GM19035 (cell line): ENCODE results near the gene LTA4H.

Experiments
- ATAC-seq: cut with Tn5 transposase; IDR thresholded peaks from one replicate; pipeline ENCODE4 v1.9.1; 2021; ENCODE audit not compliant: unreplicated experiment

LTA4H gene

DNA sequence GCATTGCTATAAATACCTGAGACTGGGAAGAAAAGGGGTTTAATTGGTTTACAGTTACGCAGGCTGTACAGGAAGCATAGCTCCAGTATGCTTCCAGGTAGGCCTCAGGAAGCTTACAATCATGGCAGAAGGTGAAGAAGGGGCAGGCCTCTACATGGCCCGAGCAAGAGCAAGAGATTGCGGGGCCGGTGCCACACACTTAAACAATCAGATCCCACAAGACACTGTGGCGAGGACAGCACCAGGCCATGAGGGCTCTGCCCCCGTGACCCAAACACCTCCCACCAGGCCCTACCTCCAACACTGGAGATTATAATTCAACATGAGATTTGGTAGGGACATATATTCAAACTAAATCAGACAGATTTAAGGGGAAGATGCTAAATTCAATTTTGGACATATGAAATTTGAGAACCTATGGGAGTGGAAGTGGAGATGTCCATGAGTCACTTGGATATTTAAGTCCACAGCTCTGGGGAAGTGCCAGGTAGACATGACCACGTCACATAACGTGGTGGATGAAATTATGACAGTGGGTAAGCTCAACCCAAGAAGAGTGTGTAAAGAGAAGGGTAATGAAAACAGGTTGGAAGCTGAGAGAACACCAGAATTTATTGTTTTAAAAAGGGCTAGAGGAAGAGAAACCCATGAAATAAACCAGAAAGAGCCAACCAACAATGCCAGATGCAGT is 1.5 kb upstream of the LTA4H start:
- ATAC-seq, result no peak

DNA sequence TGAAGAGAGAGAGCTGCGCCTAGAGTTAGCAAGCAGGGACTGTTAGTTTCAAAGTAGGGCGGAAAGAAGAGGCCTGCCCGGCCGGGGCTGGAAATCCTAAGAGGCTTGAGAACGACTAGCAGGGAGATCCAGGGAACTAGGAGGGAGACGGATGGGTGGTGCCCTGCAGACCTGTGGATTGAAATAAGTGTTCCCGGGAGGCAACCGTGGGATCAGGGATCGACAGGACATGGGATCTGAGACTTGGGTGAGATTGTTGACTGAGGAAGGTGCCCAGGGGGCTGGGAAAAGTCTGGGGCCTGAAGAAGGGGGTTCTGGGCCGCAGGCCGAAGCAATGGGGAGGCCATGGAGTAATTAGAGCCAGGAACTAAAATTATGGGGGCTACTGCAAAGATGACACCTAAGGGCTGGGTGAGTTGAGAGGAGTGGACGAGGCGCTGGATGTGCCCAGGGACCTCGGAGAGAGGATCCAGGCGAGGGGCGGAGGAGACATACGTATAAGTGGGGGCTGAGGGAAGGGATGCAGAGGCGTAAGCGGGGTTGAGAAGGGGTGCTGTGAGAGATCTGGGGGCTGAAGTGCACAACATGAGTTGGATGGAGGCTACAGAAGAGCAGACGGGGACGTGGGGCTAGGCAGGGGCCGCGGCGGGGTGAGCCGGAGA is 635 bp downstream of the LTA4H start:
- no peak for ATAC-seq

DNA sequence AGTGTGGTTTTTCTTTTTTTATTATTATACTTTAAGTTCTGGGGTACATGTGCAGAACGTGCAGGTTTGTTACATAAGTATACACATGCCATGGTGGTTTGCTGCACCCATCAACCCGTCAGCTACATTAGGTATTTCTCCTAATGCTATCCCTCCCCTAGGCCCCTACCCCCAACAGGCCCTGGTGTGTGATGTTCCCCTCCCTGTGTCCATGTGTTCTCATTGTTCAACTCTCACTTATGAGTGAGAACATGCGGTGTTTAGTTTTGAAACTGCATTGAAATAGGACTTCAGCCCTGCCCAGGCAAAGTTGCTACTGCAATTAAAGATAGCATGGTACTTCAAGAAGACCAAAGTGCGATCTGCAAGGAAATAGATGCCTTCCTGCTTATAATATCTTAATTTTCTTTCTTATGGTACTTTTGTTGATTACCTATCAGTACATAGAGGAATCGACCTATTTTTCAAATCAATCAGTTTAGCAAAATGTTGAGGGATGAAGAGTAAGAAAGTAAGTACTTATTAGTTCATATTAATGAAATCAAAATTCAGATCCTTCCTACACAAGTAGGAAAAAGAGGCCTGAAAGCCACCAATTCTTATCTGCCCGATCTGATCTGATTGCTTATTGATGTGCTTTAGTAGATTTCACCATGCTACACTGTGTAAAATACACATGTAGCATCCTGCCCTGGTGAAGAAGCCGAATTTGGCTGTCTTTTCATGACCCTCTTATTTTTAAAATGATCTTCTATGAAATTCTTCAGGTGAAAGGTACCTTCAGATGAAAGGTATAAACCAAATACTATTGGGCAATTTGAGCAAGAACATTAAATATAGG is 1.6 kb downstream of the LTA4H start:
- ATAC-seq, result no peak

DNA sequence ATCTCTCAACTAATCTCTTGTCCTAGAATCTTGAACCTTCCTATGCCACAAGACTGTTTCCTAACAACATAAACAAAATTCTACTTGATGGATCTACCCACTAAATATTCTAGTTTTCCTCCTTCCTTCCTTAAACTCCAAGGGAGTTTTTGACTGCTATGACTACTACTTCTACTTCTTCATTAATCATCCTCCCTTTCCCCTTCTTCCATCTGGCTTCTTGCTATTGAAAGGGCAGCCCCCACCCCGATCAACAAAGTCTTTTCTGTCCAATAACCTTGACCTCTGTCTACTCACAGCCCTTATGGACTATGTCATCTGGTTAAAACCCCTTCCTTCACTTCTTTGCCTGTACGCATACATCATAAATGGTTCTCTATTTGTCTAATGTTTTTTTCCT is 5.6 kb downstream of the LTA4H start:
- ATAC-seq, result no peak

DNA sequence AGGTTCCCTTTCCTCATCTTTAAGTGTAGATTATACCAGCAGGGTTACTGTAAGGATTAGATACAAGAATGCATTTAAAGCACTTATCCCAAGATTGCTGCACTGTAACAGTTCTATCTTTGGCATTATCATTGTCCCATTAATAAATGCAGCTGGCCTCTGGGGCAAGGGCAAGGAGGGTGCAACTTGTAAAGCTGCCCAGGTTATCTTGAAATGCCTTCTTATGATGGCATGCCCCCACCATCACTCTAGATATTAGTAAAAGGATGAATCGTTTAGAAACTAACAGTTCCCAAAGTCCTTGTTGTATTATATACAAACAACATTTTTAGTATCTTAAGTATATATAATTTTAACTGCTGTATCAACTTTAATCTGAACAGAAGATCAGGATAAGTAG is 6.8 kb downstream of the LTA4H start:
- ATAC-seq, result no peak

GRCh38 chr12:96026331-96026730 is 9.1 kb downstream of the LTA4H start:
- no peak for ATAC-seq

DNA sequence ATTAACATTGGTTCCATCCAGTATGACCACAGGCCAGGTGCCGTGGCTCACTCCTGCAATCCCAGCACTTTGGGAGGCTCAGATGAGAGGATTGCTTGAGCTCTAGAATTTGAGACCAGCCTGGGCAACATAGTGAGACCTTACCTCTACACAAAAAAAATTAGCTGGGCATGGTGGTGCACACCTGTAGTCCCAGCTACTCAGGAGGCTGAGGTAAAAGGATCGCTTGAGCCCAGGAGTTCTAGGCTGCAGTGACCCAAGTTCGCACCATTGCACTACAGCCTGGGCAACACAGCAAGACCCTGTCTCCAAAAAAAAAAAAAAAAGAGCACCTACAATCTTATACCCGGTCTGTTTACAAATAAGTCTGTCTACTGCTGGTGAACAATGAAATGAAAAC is 9.9 kb downstream of the LTA4H start:
- no peak for ATAC-seq

DNA sequence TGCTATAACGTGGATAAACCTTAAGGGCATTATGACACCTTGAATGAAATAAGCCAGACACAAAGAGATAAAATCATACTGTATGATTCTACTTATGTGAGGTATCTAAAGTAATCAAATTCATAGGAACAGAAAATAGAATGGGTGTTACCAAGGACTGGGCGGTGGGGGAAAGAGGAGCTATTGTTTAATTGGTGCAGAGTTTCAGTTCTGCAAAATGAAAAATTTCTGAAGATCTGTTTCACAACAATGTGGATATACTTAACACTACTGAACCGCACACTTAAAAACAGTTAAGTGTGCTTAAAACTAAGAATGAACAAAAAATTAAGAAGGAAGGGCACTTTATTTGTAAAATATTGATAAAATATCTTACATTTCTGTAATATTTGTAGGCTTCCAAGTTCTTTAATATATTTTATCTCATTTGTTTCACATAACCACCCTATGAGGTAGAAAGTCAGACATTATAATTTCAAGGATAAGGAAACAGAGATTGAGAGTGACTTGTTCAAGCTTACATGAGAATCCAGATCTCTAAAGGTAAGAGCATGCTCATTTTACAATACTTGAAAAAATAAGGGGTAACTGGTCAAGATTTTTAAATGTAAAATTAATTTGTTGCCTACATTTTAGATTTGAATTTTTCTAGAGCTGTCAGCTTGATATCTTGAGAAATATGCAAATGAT is 14.9 kb downstream of the LTA4H start:
- ATAC-seq, result peak; percentile 99

DNA sequence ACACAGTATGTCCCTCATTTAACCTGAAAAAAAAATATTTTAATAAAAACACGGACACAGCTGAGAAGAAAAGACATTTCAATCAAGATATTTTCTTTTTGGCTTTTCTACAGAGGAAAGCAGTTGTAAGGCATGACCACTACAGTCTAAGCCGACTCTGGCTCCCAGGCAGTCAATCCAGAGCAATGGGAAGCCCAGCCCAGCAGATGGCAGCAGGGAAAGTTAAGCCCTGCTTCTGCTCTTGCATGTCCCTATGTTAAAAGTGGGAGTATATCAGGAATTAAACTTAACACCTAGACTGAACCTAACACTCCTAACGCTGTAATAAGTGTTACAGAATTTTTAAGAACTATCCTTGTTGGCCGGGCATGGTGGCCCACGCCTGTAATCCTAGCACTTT is 19.7 kb downstream of the LTA4H start:
- no peak for ATAC-seq

- ATAC-seq, result no peak
These were observed 20.3 kb downstream of the LTA4H start for GRCh38 chr12:96014943-96015599.

- ATAC-seq, result no peak
These were observed 27.7 kb downstream of the LTA4H start for GRCh38 chr12:96007729-96008128.

DNA sequence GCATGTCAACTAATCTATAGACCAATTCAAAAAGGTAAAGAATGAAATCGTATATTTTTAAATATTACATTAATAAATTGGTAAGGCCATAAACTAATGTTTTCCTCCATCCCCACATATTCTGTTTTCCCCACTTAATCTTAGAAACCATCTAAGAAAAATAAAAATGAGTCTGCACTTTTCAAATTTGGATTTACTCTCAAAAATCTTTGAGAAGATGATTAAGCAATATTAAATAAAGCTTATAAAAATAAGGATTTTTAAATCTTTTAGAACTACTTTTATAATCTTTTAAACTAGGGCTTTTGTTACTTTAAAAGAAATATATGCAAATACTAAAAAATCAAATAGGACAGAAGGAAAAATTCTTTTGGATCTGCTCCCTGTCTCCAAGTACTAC is 28.7 kb downstream of the LTA4H start:
- ATAC-seq, result no peak

- no peak for ATAC-seq
These were observed 34.5 kb downstream of the LTA4H start for GRCh38 chr12:96000858-96001257.

- ATAC-seq, result no peak
These were observed 35.9 kb downstream of the LTA4H start for GRCh38 chr12:95999484-95999883.

DNA sequence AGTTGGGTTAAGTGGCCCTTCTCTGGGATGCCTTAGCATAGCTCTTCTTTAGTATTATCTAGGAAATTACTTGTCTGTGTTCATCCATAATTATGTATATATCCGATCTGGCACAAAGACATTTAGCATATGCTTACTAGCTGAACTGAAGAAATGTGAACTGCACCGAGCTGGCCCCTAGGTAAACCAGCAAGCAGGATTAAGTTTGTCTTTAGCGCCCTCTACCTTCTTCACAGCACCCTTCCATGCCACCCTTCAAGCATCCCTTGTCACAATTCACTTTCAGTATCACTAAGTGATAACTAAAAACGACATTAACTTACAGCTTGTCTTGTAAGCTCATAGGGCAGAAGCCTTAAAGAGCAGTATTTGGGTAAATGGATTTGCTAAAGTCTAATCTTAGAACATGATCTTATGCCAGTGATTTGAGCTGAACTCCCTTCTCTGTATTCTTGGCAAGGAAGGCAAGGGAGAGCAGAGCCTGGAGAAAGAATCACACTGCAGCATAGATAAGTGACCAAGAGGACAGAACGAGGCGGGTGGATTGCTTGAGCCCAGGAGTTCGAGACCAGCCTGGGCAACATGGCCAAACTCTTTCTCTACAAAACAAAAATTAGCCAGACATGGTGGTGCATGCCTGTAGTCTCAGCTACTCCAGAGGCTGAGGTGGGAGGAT is 36.6 kb downstream of the LTA4H start:
- ATAC-seq, result peak; percentile 89

- ATAC-seq, result no peak
These were observed 37.4 kb downstream of the LTA4H start for GRCh38 chr12:95997911-95998510.

GRCh38 chr12:95997276-95997675 is 38.1 kb downstream of the LTA4H start:
- ATAC-seq, result no peak

DNA sequence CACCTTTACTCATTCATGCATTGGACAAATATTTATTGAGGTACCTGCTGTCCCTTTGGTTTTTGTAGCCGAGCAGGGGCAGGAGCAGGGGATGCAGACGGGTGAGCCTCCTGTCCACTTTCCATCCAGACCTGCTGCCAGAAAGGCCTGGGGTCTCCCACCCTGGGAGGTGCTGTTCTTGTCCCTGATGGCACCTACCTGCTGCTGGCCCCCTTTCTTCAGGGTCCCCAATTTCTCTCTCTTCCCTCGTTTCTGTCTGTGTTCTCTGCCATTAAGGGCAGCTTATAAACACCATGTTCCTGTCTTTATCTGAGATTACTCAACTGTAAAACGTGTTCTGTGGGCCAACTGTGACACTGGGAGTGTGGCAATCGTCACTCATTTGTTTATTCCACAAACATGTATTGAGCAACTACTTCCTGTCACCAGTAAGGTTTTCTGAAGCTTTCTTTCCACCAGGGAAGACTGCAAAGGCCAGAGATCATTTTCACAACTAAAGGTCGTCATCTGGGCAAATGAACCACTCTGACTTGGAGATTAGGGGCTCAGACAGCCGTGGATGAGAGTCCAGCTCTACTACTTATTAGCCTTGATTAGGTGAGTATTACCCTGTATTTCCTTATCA is 39.2 kb downstream of the LTA4H start, which contains the start of gene HAL:
HAL (minus strand) TSS at position 311 of the 625 bp plus-strand sequence. CDS start 434 bp downstream, outside the sequence.
- no peak for ATAC-seq
